ENCODE results near the gene NWD2. TPM values are rescaled to one million over a fixed set of nuclear protein-coding genes. Genes with fewer than 3 reads are reported as not detected.

The NWD2 gene
- polyA plus RNA-seq, 3 donors = 0.15 to 0.31 (median 0.17) TPM

DNA sequence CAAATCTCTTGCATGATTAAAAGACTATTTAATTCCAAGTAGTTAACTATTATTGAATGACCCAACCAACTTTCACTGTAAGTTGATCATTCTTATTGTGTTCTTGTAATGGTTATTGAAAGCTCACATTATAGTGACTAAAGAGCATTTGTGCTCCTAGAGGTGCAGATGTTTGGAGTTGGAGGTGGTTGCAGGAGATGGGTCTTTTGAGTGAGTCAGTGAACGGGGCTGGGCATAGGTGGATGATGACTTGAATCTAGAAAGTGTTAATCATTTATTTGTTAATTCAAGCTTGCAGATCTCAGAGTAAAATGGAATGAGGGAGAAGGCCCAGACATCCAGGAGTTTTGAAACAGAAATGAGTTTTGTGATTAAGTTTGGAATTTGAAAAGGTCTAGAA is 13.7 kb downstream of the NWD2 start:
- no peak for DNase-seq (ENCODE audit: extremely low read depth in 1 of 11, low read depth in 9 of 11, low spot score in 4 of 11)

DNA sequence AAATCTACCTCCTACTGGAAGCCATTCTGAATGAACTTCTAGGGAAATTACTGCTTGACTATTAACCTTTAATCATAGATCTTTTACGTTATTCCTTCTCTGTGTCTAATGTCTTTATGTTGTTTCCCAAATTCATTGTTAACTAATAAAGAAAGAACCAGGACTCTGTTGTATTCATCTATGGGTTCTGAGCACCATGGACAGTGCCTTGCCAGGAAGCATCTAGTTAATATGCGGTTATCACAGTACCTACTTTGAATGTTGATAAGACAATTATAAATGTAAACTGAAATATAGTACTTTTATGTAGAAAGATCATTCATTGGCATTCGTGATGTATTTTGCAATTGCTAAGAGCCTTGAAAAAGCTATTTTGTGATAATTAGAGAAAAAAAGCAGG is 23.8 kb downstream of the NWD2 start:
- no peak for DNase-seq (ENCODE audit: extremely low read depth in 1 of 11, low read depth in 9 of 11, low spot score in 4 of 11)

DNA sequence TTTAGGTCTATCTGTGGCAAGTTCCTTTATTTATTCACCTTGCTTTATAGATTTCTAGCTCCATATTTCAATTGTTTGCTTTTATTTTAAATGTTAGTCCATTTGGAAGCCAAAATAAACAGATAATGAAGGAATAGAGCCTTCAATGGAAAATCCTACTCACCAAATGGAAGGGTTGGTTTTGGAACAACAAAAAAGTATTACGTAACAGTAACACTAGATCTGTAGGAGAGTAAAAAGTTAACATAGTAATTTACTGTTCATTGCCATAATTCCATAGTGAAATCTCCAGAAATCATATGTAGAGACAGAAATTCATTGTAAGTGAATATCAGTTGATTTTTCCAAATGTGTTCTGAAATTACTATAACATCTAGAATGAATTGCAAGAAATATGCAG is 34.6 kb downstream of the NWD2 start:
- no peak for DNase-seq (ENCODE audit: extremely low read depth in 1 of 11, low read depth in 9 of 11, low spot score in 4 of 11)

DNA sequence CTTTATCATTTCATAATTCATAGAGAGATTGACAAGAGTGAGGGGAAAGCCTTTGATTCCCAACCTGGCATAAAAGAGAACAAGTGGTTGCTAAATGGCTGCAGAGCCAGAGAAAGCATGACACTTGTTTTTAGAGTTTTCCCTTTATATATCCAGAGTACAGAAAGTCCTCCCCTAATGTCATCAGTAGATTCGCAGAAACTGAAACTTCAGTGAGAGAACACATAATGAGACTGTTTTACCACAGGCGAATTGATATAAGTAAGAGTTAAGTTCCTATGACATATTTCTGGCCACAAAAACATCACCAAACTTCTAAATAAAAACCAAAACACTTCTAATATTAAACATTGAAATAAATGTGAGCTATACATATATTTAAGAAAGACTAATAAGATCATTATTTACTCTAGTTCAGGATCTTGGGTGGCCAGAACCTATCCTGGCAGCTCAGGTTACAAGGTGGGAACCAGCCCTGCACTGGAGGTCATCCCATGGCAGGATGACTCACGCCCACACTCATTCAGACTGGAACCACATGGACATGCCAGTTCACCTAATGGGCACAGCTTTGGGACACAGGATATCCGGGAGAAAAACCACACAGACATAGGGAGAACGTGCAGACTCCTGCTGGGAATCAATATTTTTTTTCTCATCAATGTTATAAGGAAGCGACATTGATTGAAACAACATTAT is 35.5 kb downstream of the NWD2 start:
- no peak for DNase-seq (ENCODE audit: extremely low read depth in 1 of 11, low read depth in 9 of 11, low spot score in 4 of 11)

DNA sequence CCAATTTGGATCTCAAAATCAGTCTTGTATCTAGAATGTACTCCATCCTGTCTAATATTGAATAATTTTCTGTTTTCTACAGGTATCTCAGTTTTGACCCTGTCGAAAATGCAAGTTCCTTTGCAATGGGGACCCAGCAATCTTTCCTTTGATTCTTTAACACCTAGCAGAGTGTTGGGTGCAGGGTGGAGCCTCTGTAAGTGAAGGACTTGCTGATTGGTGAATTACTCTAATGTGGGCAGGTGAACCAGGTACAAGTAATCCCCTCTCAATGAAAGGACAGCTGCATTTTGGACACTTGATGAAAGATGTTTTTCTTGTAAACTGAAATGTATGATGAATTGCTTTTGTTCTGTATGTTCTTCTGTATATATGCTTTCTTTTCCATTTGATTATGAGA is 54.9 kb downstream of the NWD2 start:
- DNase-seq (ENCODE audit: extremely low read depth in 1 of 11, low read depth in 9 of 11, low spot score in 4 of 11) = no peak

DNA sequence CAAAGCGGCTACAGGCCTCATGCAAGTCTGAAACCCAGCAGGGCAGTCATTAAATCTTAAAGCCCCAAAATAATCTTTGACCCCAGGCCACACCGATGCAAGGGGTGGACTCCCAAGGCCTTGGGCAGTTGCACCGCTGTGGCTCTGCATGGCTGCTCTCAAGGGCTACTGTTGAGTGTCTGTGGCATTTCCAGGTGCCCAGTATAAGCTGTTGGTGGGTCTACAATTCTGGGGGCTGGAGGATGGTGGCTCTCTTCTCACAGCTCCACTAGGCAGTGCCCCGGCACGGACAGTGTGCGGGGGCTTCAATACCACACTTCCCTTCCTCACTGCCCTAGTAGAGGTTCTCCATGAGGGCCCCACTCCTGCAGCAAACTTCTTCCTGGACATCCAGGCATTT is 60.1 kb downstream of the NWD2 start:
- no peak for DNase-seq (ENCODE audit: extremely low read depth in 1 of 11, low read depth in 9 of 11, low spot score in 4 of 11)

DNA sequence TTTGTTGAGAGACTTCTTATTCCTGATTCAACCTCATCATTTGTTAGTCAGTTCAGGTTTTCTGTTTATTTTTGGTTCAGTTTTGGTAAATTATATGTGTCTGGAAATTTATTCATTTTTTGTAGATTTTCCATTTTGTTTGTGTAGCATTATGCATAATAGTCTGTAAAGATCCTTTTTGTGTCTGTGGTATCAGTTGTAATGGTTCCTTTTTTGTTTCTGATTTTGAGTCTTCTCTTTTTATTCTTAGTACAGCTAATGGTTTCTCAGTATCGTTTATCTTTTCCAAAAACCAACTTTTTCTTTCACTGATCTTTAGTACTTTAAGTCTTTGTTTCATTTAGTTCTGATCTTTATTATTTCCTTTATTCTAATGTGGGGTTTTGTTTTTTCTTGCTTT is 61.4 kb downstream of the NWD2 start:
- no peak for DNase-seq (ENCODE audit: extremely low read depth in 1 of 11, low read depth in 9 of 11, low spot score in 4 of 11)

DNA sequence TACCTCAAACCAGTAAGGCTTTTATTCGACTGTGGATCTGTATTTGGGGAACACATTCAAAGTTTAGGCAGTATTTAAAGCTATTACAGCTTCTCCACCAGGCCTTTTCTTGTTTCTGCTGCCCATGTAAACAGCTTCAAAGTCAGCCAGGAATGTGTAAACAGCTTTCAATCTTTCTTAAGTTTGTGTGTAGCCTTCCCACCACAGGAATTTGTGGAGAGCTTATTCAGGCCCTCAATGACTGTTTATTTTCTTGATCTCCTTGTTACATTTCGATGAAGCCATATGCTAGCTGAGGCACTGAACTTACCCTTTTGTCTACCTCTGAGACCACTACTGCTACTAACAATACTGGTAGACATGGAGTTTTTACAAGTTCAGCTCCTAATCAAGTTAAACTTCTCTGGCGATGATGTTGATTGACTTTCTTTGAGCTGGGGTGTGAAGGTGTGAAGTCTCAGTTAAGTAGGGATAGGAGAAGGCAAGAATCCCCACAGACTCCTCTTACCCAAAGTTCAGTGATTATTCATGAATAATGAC is 72.6 kb downstream of the NWD2 start:
- no peak for DNase-seq (ENCODE audit: extremely low read depth in 1 of 11, low read depth in 9 of 11, low spot score in 4 of 11)

DNA sequence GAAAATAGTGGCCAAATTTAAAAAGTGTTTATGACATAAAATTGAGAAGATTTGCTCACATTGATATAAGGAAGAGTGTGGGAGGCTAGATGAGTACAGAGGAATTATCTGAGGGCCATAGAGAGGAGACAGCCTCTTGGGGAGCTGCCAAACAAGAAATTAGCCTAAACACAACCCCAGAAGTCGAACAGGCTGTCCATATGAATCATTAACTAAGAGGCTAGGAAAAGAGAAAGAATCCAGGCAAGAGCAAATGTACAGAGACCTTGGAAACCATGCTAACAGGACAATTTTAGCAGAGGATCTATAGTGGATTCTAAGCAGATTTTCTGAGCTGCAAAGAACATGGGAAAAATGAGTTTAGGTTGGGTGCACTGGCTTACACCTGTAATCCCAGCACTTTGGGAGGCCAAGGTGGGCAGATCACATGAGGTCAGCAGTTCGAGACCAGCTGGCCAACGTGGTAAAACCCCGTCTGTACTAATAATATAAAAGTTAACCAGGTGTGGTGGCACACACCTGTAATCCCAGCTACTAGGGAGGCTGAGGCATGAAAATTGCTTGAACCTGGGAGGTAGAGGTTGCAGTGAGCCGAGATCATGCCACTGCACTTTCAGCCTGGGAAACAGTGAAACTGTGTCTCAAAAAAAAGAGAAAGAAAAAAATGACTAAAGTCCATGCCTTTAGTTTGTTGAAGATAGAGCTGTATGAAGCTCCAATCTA is 76.1 kb downstream of the NWD2 start:
- DNase-seq (ENCODE audit: extremely low read depth in 1 of 11, low read depth in 9 of 11, low spot score in 4 of 11) = no peak

DNA sequence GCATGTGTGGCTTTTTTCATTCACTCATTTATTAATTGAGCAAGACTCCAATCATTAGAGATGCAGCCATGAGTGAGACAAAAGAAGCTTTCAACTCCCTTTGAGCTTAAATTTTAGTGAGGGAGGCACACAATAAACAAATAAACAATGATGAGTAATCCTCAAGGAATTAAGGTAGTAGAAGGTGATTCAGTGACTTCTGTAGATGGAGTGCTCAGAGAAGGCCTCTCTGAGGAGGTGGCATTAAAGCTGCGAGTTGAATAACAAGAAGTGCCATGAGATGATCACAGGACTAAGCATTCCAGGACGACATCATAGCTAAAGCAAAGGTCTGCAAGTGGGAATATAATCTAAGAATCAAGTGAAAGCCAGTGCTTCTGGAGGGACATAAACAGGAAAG is 77.6 kb downstream of the NWD2 start:
- no peak for DNase-seq (ENCODE audit: extremely low read depth in 1 of 11, low read depth in 9 of 11, low spot score in 4 of 11)

DNA sequence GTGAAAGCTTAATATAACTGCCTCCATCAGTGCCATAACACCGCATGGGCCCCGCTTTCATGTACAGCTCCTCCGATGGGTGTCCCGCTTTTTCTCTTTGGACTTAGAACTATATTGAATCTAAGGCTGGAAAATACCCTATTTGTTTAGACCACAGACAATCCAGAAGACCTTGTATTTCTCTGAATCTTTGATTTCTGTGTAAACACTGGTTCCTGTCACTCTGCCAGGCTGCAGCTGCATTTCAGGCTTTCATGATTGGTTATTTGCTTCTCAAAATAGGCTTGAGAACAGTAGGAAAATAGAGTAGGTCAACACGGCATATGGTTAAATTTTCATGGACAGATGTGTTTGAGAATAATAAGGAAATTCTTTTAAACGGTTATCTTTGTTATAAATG is 80.0 kb downstream of the NWD2 start:
- DNase-seq (ENCODE audit: extremely low read depth in 1 of 11, low read depth in 9 of 11, low spot score in 4 of 11) = no peak

DNA sequence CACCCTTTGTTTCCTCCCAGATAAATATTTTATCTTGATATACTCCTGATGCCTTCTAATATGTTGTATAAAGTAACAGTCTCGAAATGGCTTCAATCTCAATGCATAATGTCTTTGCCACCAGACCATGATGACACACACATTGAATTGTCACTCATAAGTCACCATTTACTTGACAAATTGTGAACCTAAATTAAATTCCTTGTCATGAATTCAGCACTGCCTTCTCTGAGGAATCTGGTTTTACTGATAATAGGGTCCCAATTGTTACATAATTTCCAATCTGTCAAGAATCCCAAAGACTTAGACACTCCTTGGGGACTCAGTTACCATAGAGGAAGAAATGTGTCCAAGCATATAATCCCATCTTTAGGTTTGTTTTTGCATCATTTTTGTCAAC is 82.3 kb downstream of the NWD2 start:
- DNase-seq (ENCODE audit: extremely low read depth in 1 of 11, low read depth in 9 of 11, low spot score in 4 of 11) = no peak

DNA sequence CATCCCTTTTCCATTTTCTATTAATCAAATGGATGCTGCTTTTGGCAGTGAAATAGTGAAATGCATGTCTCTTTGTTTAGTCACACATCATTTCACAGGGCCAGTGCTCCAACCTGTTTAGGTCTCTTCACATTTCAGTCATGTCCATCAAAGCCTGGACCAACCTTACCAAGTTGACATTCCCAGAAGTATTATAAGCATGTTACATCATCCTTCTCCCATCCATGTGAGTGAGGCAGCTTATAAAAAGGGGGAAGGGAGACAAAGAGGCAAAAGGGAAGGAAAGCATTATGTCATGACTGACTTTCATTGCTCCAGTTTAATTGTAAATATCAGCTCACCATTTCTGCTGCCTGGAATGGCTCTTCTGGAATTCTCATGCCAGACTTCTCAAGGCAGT is 94.4 kb downstream of the NWD2 start:
- no peak for DNase-seq (ENCODE audit: extremely low read depth in 1 of 11, low read depth in 9 of 11, low spot score in 4 of 11)

DNA sequence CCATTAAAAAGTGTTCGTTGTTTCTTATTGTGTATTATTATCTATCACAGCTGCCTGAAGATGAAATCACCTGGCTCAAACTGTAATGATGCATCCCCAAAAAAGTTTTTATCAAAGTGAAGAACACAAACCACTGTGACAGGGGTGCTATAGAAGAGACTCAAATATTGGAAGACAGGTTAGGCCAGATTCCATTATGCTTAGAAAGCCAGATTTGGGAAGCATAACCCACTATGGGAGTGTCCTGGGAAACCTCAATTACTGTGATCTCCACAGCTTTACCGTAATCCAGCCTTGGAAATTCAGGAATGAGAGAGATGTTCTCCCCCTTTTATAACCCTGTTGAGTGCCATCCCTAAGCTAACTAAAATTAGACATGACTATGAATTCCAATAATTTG is 114.2 kb downstream of the NWD2 start:
- no peak for DNase-seq (ENCODE audit: extremely low read depth in 1 of 11, low read depth in 9 of 11, low spot score in 4 of 11)

DNA sequence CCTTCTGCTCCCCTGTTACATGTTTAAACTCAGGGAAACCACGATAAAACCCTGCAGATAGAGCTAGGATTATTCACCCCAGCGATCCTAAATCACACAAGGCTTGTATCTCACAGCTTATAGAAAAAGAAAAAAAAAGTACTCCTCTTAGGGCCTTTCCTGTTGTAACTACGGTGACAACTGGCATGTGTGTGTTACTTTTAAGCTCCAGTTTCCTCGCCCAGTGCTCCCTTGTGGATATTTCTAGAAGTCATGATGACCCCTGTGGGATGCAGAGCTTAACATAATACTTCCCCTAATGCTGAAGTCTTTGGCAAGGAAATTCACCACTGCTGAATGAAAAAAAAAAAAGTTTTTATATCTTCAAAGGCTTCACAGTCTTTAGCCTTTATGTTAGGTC is 114.7 kb downstream of the NWD2 start:
- no peak for DNase-seq (ENCODE audit: extremely low read depth in 1 of 11, low read depth in 9 of 11, low spot score in 4 of 11)

DNA sequence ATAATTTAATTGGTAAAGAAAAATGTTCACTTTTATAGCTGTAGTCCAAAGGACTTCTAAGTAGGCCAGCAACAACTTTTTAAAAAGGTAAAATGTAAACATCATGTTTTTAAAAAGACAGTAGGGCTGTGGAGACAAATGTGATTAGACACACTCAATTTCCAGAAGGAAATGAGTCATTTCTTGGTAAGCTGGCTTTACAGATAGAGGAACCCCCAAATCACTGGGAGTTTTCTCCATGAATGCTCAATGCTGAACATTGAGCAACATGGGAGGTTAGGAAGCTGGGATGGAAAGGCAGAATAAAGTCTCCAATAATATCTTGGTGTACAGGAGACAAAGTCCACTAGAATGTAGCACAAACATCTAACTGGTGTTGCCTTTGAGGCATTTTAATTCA is 121.3 kb downstream of the NWD2 start:
- no peak for DNase-seq (ENCODE audit: extremely low read depth in 1 of 11, low read depth in 9 of 11, low spot score in 4 of 11)

DNA sequence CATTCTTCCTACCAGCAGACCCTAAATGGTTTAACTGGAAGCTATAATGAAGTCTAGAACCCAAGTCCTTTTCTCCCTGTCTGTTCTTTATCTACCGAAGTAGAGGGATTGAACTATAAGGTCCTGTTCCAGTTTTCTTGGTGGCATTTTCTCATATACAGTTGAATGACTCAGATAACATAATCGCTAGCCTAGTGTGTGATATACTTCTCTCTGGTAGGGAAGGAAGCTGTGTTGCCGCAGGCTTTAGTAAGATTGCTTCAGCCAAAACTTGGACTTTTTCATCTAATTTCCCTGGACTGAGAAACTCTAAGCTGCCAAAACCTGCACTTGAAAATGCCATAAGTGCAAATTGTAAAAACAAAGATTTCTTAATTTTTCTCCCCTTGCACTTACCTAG is 123.4 kb downstream of the NWD2 start:
- DNase-seq (ENCODE audit: extremely low read depth in 1 of 11, low read depth in 9 of 11, low spot score in 4 of 11) = no peak

DNA sequence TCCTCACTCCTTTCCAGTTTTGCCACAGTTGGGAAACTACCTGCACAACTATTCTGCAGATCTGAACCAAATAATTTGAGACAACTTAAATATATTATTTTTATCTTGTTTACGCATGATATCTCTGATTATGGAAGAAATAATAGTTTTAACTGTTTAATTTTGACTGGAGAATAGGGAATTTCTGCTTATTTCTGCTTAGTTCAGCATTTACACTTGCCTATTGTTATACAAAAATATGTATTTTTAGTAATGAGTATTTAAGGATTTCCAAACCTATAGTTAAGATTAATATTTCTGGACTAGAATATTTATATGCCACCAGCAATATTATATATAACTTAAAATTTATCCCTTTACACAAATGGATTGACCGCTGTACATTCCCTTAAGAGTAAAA is 125.5 kb downstream of the NWD2 start:
- DNase-seq (ENCODE audit: extremely low read depth in 1 of 11, low read depth in 9 of 11, low spot score in 4 of 11) = no peak

DNA sequence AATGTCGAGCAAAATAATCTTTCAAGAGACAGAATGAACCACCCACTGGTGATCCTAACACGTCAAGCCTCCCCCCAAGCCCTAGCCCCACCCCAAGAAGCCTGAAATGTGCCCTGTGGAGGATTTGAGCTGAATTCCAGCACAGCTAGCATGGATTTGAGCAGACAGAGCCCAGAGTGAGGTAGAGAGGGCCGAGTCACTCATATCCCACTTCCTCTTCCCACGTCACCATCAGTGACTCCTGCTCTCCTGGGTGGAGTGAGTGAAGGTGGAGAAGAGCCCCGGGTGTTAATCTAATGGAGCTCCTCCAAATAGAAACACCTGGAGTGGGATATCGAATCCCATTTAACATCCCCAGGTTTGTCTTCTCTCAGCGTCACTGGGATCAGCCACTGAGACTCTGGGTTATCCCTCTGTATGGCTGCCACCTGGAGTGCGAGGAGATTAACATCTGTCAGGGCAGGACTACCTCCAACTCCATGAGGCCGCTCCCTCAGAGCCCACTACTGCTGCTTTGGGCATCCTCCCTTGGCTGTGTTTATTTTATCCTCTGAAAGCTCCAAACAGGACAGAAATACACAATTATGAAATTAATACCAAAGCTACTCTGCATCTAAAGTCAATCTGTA is 136.6 kb downstream of the NWD2 start:
- no peak for DNase-seq (ENCODE audit: extremely low read depth in 1 of 11, low read depth in 9 of 11, low spot score in 4 of 11)

DNA sequence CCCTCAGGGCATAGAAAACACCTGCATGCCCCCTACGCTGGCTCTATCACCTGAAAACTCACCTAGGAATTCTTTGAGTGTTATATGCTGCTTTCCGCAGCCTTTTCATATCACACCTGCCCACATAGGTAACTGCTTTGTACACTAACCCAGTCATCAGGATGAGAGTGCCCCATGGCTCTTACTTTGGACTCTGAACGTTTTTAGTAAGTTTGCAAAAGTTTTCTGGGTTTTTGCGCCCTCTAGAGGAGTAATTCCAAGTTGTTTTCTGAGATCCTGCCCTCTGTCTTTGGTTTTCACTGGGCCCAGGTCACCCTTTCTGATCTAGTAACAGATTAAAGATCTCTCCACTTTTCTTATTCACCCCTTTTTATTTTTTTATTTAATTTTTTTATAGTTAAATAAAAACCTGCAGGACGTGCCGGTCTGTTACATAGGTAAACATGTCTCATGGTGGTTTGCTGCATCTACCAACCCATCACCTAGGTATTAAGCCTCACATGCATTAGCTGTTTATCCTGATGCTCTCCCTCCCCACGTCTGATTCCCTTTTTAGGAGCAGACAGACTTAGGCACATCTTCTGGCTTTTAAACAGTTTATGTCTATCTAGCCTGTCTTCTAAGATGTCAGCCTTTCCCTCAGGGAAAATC is 139.2 kb downstream of the NWD2 start:
- DNase-seq (ENCODE audit: extremely low read depth in 1 of 11, low read depth in 9 of 11, low spot score in 4 of 11) = peak in 10 of 11 donors; percentile 24 to 58 (median 33)

Measured in renal cortex interstitium (tissue), 11 donors.